ENCODE data around the gene MYL9.

The MYL9 gene

GRCh38 chr20:36573798-36574365, 32.6 kb downstream of the MYL9 start:
- Mint-ChIP-seq H3K27me3 (ENCODE audit: low read depth) (no peaks in the 10 kb centered on the region), H3K4me1 (ENCODE audit: low read depth) (peaks cover 28% of the 10 kb centered on the region), H3K36me3 (ENCODE audit: low read depth) (peaks cover 25% of the 10 kb centered on the region), H3K4me3 (peak overlapping the region; percentile 57), H3K27ac (peak overlapping the region; percentile 73), H3K9me3 (no peaks in the 10 kb centered on the region)
- DNase-seq (ENCODE audit: low spot score), result peak; percentile 18

GRCh38 chr20:36574366-36575135, 33.2 kb downstream of the MYL9 start:
- H3K4me1 Mint-ChIP-seq (ENCODE audit: low read depth), result peaks cover 28% of the 10 kb centered on the region
- H3K36me3 Mint-ChIP-seq (ENCODE audit: low read depth), result peaks cover 29% of the 10 kb centered on the region
- DNase-seq (ENCODE audit: low spot score), result peak; percentile 54

GRCh38 chr20:36576081-36576445, 34.7 kb downstream of the MYL9 start:
- Mint-ChIP-seq H3K4me3 (peak overlapping the region; percentile 96), H3K27me3 (ENCODE audit: low read depth) (no peaks in the 10 kb centered on the region), H3K36me3 (ENCODE audit: low read depth) (peaks cover 40% of the 10 kb centered on the region), H3K4me1 (ENCODE audit: low read depth) (peaks cover 33% of the 10 kb centered on the region), H3K27ac (peak overlapping the region; percentile 95), H3K9me3 (no peaks in the 10 kb centered on the region)
- no peak for DNase-seq (ENCODE audit: low spot score)

More at GRCh38 chr20:36574366-36575135, 33.2 kb downstream of the MYL9 start:
- peak overlapping the region; percentile 96 for H3K4me3 Mint-ChIP-seq
- peak overlapping the region; percentile 95 for H3K27ac Mint-ChIP-seq
- no peaks in the 10 kb centered on the region for H3K9me3 Mint-ChIP-seq
- no peaks in the 10 kb centered on the region for H3K27me3 Mint-ChIP-seq (ENCODE audit: low read depth)

DNA sequence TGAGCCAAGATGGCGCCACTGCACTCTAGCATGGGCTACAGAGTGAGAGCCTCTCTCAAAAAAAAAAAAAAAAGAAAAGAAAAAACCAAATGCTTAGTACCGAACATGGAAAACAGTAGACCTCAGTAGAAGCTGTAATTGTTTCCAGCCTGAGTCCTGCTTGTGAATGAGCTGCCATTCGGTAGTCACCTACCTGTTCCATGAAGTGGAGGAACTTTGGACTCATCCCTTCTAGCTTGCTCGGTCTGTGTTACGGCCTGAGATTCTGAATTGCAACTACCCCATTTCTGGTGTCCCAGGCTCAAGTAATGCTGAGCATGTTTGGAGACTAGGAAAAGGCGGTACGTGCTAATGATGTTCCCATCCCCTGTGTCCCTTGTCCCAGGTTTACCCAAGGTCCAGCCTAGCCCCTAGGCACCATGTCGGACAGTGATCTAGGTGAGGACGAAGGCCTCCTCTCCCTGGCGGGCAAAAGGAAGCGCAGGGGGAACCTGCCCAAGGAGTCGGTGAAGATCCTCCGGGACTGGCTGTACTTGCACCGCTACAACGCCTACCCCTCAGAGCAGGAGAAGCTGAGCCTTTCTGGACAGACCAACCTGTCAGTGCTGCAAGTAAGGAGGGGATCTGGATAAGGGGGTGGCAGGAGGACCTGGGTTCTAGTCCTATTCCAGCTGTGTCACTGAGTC, 37.2 kb downstream of the MYL9 start:
- Mint-ChIP-seq H3K4me3 (no peak overlapping the region), H3K27ac (no peak overlapping the region)

DNA sequence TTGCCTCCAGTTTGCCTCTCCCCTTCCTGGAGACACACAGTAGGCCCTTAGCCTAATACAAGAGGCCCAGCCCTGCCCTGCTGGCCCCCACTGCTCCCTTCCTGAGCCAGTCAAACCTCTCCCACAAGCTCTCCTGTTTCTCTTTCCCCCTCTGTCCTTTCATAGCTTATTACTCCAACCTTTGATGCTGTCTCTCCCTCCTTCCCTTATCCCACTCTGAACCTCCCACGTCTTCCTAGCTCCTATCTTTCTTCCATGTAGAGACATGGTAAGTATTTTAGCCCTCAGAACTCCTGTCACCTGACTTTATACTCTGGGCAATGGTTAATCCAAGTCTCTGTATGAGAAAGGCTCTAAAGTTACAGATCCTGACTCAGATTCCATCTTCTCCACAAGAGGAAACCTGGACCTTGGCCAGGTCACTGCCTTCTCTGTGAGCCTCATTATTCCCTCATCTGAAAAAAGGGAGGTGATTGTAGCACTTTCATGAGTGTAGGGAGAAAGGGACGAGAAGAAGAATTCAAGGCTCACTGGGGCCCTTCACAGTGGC, 38.8 kb downstream of the MYL9 start:
- no peak for DNase-seq (ENCODE audit: low spot score)
- H3K4me1 Mint-ChIP-seq (ENCODE audit: low read depth), result peaks cover 29% of the 10 kb centered on the region
- H3K9me3 Mint-ChIP-seq, result no peaks in the 10 kb centered on the region
- H3K36me3 Mint-ChIP-seq (ENCODE audit: low read depth), result peaks cover 54% of the 10 kb centered on the region
- no peaks in the 10 kb centered on the region for H3K27me3 Mint-ChIP-seq (ENCODE audit: low read depth)
- H3K4me3 Mint-ChIP-seq, result no peak overlapping the region
- H3K27ac Mint-ChIP-seq, result peak overlapping the region; percentile 80

More for the DNA sequence above, 37.2 kb downstream of the MYL9 start:
- DNase-seq (ENCODE audit: low spot score), result no peak
- H3K9me3 Mint-ChIP-seq, result no peaks in the 10 kb centered on the region
- H3K4me1 Mint-ChIP-seq (ENCODE audit: low read depth), result peaks cover 32% of the 10 kb centered on the region
- no peaks in the 10 kb centered on the region for H3K27me3 Mint-ChIP-seq (ENCODE audit: low read depth)
- H3K36me3 Mint-ChIP-seq (ENCODE audit: low read depth), result peaks cover 52% of the 10 kb centered on the region

DNA sequence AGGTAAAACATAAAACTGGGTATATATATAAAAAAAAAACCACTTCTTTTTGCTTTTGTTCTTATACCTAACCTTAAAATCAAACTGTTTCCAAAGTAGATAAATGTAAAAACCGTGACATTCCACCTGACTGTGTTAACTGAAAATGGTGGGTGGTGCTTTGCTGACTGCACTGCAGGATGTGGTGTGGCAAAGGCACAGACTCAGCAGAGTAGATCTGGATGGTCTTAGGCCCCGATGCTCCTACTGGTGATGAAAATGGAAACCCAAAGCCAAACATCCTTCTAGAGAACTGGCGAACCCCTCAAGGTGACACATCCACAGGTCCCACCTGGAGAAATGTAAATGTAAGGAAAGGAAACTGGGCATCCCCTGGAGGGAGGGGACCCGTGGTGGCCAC, 41.0 kb downstream of the MYL9 start:
- Mint-ChIP-seq H3K36me3 (ENCODE audit: low read depth) (peaks cover 46% of the 10 kb centered on the region), H3K4me3 (peak overlapping the region; percentile 42), H3K9me3 (no peaks in the 10 kb centered on the region), H3K27me3 (ENCODE audit: low read depth) (no peaks in the 10 kb centered on the region), H3K27ac (peak overlapping the region; percentile 83), H3K4me1 (ENCODE audit: low read depth) (peaks cover 20% of the 10 kb centered on the region)
- DNase-seq (ENCODE audit: low spot score), result peak; percentile 41

DNA sequence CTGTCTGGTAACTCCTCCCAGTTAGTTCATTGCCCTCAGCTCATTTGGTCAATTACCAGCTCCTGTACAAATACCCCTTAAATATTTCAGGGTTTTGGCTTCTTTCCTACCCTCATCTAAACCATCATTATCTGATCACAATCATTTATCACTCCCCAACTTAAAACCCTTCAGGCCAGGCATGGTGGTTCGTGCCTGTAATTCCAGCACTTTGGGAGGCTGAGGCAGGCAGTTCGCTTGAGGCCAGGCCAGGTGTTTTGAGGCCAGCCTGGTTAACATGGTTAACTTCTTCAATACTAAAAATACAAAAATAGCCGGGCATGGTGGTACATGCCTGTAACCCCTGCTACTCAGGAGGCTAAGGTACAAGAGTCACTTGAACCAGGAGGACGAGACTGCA, 41.5 kb downstream of the MYL9 start:
- peaks cover 46% of the 10 kb centered on the region for H3K36me3 Mint-ChIP-seq (ENCODE audit: low read depth)
- no peaks in the 10 kb centered on the region for H3K27me3 Mint-ChIP-seq (ENCODE audit: low read depth)

GRCh38 chr20:36584018-36584481, 42.7 kb downstream of the MYL9 start:
- no peaks in the 10 kb centered on the region for H3K9me3 Mint-ChIP-seq
- H3K36me3 Mint-ChIP-seq (ENCODE audit: low read depth), result peaks cover 44% of the 10 kb centered on the region
- peaks cover 24% of the 10 kb centered on the region for H3K4me1 Mint-ChIP-seq (ENCODE audit: low read depth)
- peak overlapping the region; percentile 54 for H3K27ac Mint-ChIP-seq
- no peak for DNase-seq (ENCODE audit: low spot score)
- no peaks in the 10 kb centered on the region for H3K27me3 Mint-ChIP-seq (ENCODE audit: low read depth)
- H3K4me3 Mint-ChIP-seq, result no peak overlapping the region

More for the DNA sequence above, 41.5 kb downstream of the MYL9 start:
- no peak for DNase-seq (ENCODE audit: low spot score)
- peak overlapping the region; percentile 83 for H3K27ac Mint-ChIP-seq
- H3K9me3 Mint-ChIP-seq, result no peaks in the 10 kb centered on the region
- peaks cover 24% of the 10 kb centered on the region for H3K4me1 Mint-ChIP-seq (ENCODE audit: low read depth)
- peak overlapping the region; percentile 42 for H3K4me3 Mint-ChIP-seq

DNA sequence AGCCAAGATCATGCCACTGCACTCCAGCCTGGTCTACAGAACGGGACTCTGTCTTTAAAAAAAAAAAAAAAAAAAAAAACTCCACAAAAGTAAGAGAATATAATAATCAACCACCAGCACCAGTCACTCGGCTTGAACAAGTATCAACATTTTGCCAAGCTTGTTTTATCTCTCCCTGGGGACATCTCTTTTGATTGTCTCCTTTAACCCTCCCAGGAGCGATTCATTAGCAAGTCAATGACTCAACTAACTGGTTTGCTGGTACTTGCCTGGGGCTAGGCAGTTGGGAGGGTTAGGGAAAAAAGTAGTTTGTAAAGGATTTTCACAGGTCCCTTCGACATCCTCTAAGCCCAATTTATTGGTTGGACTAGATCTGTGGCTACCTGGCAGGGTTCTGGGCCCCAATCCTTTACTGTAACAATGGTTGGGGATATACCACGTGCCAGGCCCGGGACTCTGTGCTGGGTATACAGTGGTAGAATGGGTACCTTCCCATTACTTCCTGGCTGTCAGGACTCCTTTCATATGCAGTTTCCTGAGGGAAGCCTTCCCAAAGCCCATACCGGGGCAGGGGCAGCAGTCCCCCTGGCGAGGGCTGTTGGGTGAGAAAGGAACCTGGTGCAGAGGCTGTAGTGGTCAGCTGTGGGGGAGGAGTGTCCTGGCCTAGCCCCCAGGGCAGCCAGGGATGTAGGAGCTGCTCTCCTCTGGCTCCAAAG, 44.2 kb downstream of the MYL9 start:
- H3K27me3 Mint-ChIP-seq (ENCODE audit: low read depth), result no peaks in the 10 kb centered on the region
- no peak overlapping the region for H3K4me3 Mint-ChIP-seq
- H3K27ac Mint-ChIP-seq, result no peak overlapping the region
- H3K9me3 Mint-ChIP-seq, result no peaks in the 10 kb centered on the region
- DNase-seq (ENCODE audit: low spot score), result no peak
- peaks cover 32% of the 10 kb centered on the region for H3K36me3 Mint-ChIP-seq (ENCODE audit: low read depth)
- H3K4me1 Mint-ChIP-seq (ENCODE audit: low read depth), result peaks cover 19% of the 10 kb centered on the region

DNA sequence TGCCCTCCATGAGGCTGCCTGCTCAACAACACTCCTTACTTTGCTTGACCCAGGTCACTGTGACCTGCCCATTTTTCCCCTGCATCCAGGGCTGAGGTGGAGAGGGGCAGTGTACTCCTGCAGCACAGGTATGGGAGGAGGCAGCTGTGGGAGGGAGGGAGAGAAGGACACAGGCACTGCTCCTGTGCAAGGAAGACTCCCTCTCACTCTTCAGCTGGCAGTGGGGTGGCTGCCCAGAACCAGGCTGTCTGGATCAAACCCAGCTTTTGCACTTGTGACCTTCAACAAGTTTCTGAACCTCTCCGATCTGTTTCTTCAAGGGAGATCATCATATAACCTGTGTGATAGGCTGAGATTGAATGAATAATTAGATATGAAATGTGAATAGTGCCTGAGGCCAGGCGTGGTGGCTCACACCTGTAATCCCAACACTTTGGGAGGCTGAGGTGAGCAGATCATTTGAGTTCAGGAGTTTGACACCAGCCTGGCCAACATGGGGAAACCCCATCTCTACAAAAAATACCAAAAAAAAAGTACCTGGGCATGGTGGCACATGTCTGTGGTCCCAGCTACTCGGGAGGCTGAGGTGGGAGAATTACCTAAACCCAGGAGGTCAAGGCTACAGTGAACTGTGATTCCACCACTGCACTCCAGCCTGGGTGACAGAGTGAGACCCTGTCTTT, 46.2 kb downstream of the MYL9 start:
- Mint-ChIP-seq H3K4me3 (no peak overlapping the region), H3K4me1 (ENCODE audit: low read depth) (peaks cover 22% of the 10 kb centered on the region), H3K27ac (peak overlapping the region; percentile 57), H3K9me3 (no peaks in the 10 kb centered on the region), H3K27me3 (ENCODE audit: low read depth) (no peaks in the 10 kb centered on the region), H3K36me3 (ENCODE audit: low read depth) (peaks cover 32% of the 10 kb centered on the region)
- no peak for DNase-seq (ENCODE audit: low spot score)

- Mint-ChIP-seq H3K4me1 (ENCODE audit: low read depth) (peaks cover 37% of the 10 kb centered on the region), H3K4me3 (peak overlapping the region; percentile 69), H3K27ac (peak overlapping the region; percentile 87), H3K27me3 (ENCODE audit: low read depth) (no peaks in the 10 kb centered on the region), H3K9me3 (no peaks in the 10 kb centered on the region), H3K36me3 (ENCODE audit: low read depth) (peaks cover 40% of the 10 kb centered on the region)
- no peak for DNase-seq (ENCODE audit: low spot score)
Observed at GRCh38 chr20:36591281-36591680, 50.0 kb downstream of the MYL9 start.

DNA sequence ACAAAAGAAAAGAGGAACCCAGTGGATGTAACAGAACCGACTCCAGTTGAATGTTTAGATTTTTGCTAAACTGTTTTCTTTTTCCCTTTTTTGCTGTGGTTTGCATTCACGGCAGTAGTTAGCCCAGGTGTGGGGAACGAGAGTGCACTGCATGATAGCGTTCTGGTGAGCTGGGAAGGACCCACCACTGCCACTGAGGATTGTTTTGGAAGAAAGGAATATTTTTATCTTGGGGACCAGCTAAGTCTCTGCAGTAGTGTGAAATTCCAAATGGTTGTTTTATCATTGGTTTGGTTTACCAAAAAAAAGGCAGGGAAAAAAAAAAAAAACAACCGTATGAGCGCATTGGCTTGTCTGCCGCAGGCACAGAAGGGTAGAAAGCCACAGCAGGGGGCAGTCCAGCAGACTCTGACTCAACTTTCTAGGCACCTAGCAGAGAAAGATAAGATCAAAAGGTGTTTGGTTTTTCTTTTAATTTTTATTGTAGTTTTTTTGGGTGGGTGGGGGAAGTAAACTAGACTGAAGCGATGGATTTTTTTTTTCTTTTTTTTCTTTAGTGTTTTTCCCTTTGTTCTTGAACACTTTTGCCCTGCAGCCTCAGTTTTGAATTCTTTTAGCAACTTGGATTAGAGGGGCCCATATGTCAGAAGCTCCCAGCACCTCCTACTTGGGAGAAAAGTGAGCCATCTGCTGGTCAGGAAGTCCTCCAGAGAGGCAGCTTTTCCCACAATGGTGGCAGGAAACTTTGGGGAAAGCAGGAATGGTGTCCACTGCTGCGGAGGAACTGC, 50.7 kb downstream of the MYL9 start:
- DNase-seq (ENCODE audit: low spot score), result peak; percentile 57
- H3K4me1 Mint-ChIP-seq (ENCODE audit: low read depth), result peaks cover 37% of the 10 kb centered on the region
- no peaks in the 10 kb centered on the region for H3K27me3 Mint-ChIP-seq (ENCODE audit: low read depth)
- peak overlapping the region; percentile 69 for H3K4me3 Mint-ChIP-seq
- peak overlapping the region; percentile 87 for H3K27ac Mint-ChIP-seq
- no peaks in the 10 kb centered on the region for H3K9me3 Mint-ChIP-seq
- H3K36me3 Mint-ChIP-seq (ENCODE audit: low read depth), result peaks cover 35% of the 10 kb centered on the region
